Mucosa of stomach (tissue), 1 donor: Measurements from ENCODE around the gene SPSB2.

Source experiments
- H3K27me3 ChIP-seq: one replicate; pipeline ENCODE4 v1.7.0; 2013; ENCODE audit warnings: mild to moderate bottlenecking, low read length; ENCODE audit not compliant: control insufficient read depth, insufficient read depth
- H3K36me3 ChIP-seq: one replicate; pipeline ENCODE4 v1.7.0; 2013; ENCODE audit warnings: low read length; ENCODE audit not compliant: control insufficient read depth, insufficient read depth
- H3K4me1 ChIP-seq: one replicate; pipeline ENCODE4 v1.7.0; 2013; ENCODE audit warnings: mild to moderate bottlenecking, low read length; ENCODE audit not compliant: control insufficient read depth, insufficient read depth
- H3K4me3 ChIP-seq: one replicate; pipeline ENCODE4 v1.7.0; 2013; ENCODE audit warnings: low read length
- H3K9ac ChIP-seq: one replicate; pipeline ENCODE4 v1.7.0; 2013; ENCODE audit warnings: mild to moderate bottlenecking, low read length, moderate library complexity
- H3K9me3 ChIP-seq: one replicate; pipeline ENCODE4 v1.7.0; 2013; ENCODE audit warnings: mild to moderate bottlenecking, low read length, moderate library complexity; ENCODE audit not compliant: control insufficient read depth
- donor health status: Pancreatic carcinoma.

The SPSB2 gene

DNA sequence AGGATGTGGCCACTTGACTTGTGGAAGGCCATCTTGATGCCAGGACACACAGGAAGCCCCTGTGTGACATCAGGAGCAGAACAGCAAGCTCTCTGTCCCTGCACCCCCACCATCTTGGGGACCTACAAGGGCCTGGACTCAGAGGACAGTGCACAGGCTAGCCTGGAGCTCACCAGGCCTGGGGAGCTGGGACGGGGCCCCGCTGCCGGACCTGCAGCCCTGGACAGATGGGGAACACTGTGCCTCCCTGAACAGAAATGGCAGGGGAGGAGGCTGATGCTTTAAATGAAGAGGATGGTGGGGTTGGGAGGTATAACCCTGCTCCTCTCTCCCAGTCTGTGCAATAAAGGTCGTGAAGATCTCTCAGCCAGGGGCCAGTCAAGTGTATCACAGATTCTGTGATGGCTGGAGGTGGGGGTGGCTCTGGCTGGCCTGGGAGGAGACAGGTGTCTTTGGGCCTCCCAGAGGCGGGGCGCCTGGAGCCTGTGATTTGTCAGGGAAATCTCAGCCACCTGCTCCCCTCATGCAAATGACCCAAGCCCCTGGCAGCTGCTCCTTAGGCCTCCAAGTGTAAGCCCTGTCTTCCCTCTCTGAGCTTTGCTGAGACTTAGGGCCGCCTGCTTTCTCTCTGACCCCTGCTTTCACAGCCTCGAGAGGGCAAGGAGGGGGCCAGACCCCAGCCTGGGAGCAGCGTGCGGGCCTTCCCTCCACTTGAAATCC lies 33.5 kb downstream of the SPSB2 start:
- no peaks in the 10 kb centered on the region for H3K9me3 ChIP-seq
- no peak overlapping the region for H3K9ac ChIP-seq
- H3K36me3 ChIP-seq: no peaks in the 10 kb centered on the region
- H3K4me3 ChIP-seq: no peak overlapping the region
- no peaks in the 10 kb centered on the region for H3K27me3 ChIP-seq
- H3K4me1 ChIP-seq: peaks cover 26% of the 10 kb centered on the region

DNA sequence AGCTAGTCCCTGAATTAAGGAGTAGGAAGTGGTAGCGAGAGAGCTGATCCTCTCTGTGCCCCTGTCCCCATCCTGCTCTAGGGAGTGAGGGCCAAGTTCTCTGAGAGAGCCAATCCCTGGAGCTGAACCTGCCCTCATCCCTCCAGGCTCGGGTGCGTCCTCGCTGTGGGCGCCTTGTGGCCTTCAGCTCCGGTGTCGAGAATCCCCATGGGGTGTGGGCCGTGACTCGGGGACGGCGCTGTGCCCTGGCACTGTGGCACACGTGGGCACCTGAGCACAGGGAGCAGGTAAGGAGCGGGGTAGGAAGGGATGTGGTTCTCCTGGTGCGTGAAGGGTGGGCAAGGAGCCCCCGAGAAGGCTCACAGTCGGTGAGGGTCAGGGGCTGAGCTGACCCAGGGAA lies 34.2 kb downstream of the SPSB2 start:
- H3K4me1 ChIP-seq: peaks cover 26% of the 10 kb centered on the region
- no peak overlapping the region for H3K4me3 ChIP-seq
- no peaks in the 10 kb centered on the region for H3K27me3 ChIP-seq
- no peaks in the 10 kb centered on the region for H3K36me3 ChIP-seq
- H3K9ac ChIP-seq: no peak overlapping the region
- H3K9me3 ChIP-seq: no peaks in the 10 kb centered on the region

DNA sequence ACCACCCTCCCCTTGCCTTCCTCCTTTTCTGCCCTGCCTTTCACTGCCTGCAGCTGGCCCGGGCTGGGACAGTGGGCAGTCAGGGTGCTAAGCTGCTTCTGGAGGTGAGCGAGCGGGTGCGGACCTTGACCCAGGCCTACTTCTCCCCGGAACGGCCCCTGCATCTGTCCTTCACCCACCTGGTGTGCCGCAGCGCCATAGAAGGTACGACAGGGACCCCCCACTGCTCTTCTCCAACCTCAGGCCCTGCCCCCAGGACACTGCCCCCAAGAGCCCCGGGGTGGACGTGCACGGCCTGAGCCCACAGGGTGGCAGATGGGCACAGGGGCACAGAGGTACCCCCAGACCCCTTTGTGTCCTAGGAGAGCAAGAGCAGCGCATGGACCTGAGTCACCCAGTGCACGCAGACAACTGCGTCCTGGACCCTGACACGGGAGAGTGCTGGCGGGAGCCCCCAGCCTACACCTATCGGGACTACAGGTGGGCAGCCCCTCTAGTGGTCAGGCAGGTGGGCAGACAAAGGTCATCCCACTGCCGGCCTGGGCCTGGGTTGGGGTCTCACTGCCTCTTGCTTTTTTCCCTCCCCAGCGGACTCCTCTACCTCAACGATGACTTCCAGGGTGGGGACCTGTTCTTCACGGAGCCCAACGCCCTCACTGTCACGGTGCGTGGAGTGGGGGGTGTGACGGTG lies 35.6 kb downstream of the SPSB2 start:
- H3K4me1 ChIP-seq: peaks cover 16% of the 10 kb centered on the region
- H3K36me3 ChIP-seq: no peaks in the 10 kb centered on the region
- H3K9me3 ChIP-seq: no peaks in the 10 kb centered on the region
- H3K9ac ChIP-seq: no peak overlapping the region
- H3K27me3 ChIP-seq: no peaks in the 10 kb centered on the region
- H3K4me3 ChIP-seq: no peak overlapping the region

DNA sequence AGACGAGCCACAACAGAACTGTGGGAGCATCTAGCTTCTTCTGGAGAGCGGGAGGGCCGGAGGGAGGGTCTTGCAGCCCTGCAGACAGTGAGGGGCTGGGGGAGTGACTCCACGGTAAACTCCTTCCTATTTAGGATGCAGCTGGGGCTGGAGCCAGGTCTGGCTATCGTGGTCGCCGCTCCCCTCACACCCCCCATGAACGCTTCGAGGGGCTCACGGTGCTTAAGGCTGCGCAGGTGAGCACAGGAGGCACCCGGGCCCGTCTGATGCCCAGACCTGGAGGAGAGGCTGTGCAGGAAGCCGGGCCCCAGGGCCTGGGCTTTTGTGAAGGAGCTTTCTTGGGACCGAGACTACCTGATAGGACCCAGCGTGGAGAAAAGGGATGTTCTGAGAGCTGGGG lies 36.3 kb downstream of the SPSB2 start:
- H3K9ac ChIP-seq: no peak overlapping the region
- no peaks in the 10 kb centered on the region for H3K9me3 ChIP-seq
- H3K4me1 ChIP-seq: peaks cover 13% of the 10 kb centered on the region
- no peak overlapping the region for H3K4me3 ChIP-seq
- H3K27me3 ChIP-seq: no peaks in the 10 kb centered on the region
- no peaks in the 10 kb centered on the region for H3K36me3 ChIP-seq

GRCh38 chr12:6834873-6835272 lies 38.2 kb downstream of the SPSB2 start:
- H3K4me3 ChIP-seq: no peak overlapping the region
- peaks cover 5% of the 10 kb centered on the region for H3K4me1 ChIP-seq
- H3K27me3 ChIP-seq: peaks cover 12% of the 10 kb centered on the region
- H3K36me3 ChIP-seq: no peaks in the 10 kb centered on the region
- H3K9ac ChIP-seq: no peak overlapping the region
- H3K9me3 ChIP-seq: no peaks in the 10 kb centered on the region

DNA sequence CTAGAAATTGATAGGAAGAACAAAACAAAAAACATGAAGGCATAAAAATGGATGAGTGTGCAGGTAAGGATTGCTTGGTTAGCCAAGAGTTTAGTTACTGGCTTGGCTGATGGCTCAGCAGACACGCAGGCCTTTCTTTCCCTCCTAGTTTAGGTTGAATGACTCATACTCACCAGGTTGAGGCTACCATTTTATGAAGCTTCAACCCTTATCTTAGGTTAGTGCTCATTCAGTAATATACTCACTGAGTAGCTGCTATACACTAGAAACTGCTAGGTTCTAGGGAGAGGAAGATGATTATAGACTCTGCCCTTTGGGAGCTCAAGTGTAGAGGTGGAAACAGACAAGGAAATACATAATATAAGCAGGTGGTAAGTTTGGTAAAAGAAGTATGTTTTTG lies 38.8 kb downstream of the SPSB2 start:
- no peak overlapping the region for H3K4me3 ChIP-seq
- H3K36me3 ChIP-seq: no peaks in the 10 kb centered on the region

GRCh38 chr12:6833189-6833890 lies 39.8 kb downstream of the SPSB2 start:
- Histone ChIP-seq H3K9ac (no peak overlapping the region), H3K9me3 (no peaks in the 10 kb centered on the region), H3K36me3 (no peaks in the 10 kb centered on the region), H3K4me1 (peaks cover 14% of the 10 kb centered on the region), H3K27me3 (peaks cover 24% of the 10 kb centered on the region), H3K4me3 (no peak overlapping the region)

More for the DNA sequence above, 38.8 kb downstream of the SPSB2 start:
- Histone ChIP-seq H3K9ac (no peak overlapping the region), H3K27me3 (peaks cover 18% of the 10 kb centered on the region), H3K9me3 (no peaks in the 10 kb centered on the region), H3K4me1 (peaks cover 11% of the 10 kb centered on the region)

DNA sequence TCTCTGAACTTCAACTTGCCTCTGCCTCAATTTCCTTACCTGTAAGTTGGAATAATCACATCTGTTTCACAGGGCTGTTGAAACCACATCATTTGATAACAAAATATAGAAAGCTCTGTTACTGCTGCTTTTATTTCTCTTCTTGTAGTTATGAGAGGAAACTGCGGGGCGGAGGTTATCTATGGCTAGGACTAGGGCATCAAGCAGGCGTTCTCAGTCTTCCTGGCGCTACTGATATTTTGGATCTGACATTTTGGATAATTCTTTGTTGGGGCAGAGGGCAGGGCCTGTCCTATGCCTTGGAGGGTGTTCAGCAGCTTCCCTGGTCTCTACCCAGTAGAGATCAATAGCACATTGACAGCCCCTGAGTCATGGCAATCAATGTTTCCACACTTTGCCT lies 41.0 kb downstream of the SPSB2 start:
- Histone ChIP-seq H3K9ac (no peak overlapping the region), H3K36me3 (no peaks in the 10 kb centered on the region), H3K4me1 (peaks cover 19% of the 10 kb centered on the region), H3K9me3 (no peaks in the 10 kb centered on the region), H3K4me3 (no peak overlapping the region), H3K27me3 (peaks cover 34% of the 10 kb centered on the region)

- Histone ChIP-seq H3K36me3 (no peaks in the 10 kb centered on the region), H3K4me1 (peaks cover 21% of the 10 kb centered on the region), H3K9ac (no peak overlapping the region), H3K27me3 (peaks cover 40% of the 10 kb centered on the region), H3K4me3 (no peak overlapping the region), H3K9me3 (no peaks in the 10 kb centered on the region)
Observed at GRCh38 chr12:6831450-6831995, 41.6 kb downstream of the SPSB2 start.

DNA sequence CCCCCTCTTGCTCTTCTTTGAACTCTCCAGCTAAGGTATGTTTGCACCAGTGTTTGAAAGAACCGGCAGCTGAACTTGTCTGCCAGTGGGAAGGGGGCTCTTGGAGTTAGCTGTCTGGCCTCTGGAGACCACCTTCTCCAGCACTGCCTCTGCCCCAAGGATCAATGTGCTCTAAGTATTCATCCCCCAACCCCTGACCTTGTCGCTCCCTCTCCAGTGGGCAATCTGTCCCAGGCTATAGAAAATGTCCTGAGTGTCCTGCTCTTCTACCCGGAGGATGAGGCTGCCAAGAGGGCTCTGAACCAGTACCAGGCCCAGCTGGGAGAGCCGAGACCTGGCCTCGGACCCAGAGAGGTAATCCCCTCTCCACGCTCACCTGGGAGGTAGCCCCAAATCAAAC lies 42.1 kb downstream of the SPSB2 start:
- no peak overlapping the region for H3K4me3 ChIP-seq
- H3K9ac ChIP-seq: no peak overlapping the region
- H3K27me3 ChIP-seq: peaks cover 45% of the 10 kb centered on the region
- H3K4me1 ChIP-seq: peaks cover 21% of the 10 kb centered on the region
- H3K9me3 ChIP-seq: no peaks in the 10 kb centered on the region
- no peaks in the 10 kb centered on the region for H3K36me3 ChIP-seq

DNA sequence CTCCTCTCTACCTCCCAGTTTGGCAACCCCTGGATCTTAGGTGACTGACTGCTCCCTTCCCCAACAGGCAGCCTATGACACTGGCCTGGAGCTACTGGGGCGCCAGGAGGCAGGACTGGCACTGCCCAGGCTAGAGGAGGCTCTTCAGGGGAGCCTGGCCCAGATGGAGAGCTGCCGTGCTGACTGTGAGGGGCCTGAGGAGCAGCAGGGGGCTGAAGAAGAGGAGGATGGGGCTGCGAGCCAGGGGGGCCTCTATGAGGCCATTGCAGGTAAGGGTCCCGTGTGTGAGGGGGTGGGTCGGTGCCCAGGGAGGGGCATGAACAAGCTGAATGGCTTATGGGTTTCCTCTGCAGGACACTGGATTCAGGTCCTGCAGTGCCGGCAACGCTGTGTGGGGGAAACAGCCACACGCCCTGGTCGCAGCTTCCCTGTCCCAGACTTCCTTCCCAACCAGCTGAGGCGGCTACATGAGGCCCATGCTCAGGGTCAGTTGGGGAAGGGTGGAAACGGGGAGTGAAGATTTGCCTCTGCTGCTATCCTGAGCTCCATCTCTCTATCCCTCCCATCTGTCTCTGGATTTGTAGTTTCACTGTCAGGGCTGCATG lies 42.7 kb downstream of the SPSB2 start:
- peaks cover 17% of the 10 kb centered on the region for H3K4me1 ChIP-seq
- no peaks in the 10 kb centered on the region for H3K36me3 ChIP-seq
- H3K9me3 ChIP-seq: no peaks in the 10 kb centered on the region
- H3K4me3 ChIP-seq: no peak overlapping the region
- H3K9ac ChIP-seq: no peak overlapping the region
- H3K27me3 ChIP-seq: peaks cover 51% of the 10 kb centered on the region
